HG03558 (cell line): ENCODE measurements around the gene NELL2.

Source experiments
- ATAC-seq: cut with Tn5 transposase; IDR thresholded peaks from one replicate; pipeline ENCODE4 v1.9.1; 2021; ENCODE audit warnings: moderate number of reproducible peaks; ENCODE audit not compliant: unreplicated experiment; ENCODE audit errors: extremely low read depth

NELL2 gene

GRCh38 chr12:44503329-44503728 lies 372.8 kb downstream of the NELL2 start:
- ATAC-seq, result no peak

GRCh38 chr12:44502681-44503080 lies 373.4 kb downstream of the NELL2 start:
- no peak for ATAC-seq

- no peak for ATAC-seq
Measured at GRCh38 chr12:44500423-44500822, 375.7 kb downstream of the NELL2 start.

- no peak for ATAC-seq
Measured at GRCh38 chr12:44497044-44497443, 379.1 kb downstream of the NELL2 start.

GRCh38 chr12:44490181-44490580 lies 385.9 kb downstream of the NELL2 start:
- ATAC-seq, result no peak

- ATAC-seq, result no peak
Measured at GRCh38 chr12:44488180-44488579, 387.9 kb downstream of the NELL2 start.

- ATAC-seq, result no peak
Measured at GRCh38 chr12:44484862-44485261, 391.3 kb downstream of the NELL2 start.

GRCh38 chr12:44477331-44477980 lies 398.7 kb downstream of the NELL2 start:
- ATAC-seq, result no peak

GRCh38 chr12:44476683-44477082 lies 399.4 kb downstream of the NELL2 start:
- no peak for ATAC-seq

- no peak for ATAC-seq
Measured at GRCh38 chr12:44465139-44465538, 411.0 kb downstream of the NELL2 start.

GRCh38 chr12:44464180-44464579 lies 411.9 kb downstream of the NELL2 start:
- no peak for ATAC-seq

GRCh38 chr12:44462729-44463128 lies 413.4 kb downstream of the NELL2 start:
- no peak for ATAC-seq

GRCh38 chr12:44460261-44460660 lies 415.9 kb downstream of the NELL2 start:
- ATAC-seq, result no peak

- ATAC-seq, result no peak
Measured at GRCh38 chr12:44459569-44459968, 416.5 kb downstream of the NELL2 start.
